ENCODE measurements around the gene POLQ. TPM values are rescaled to one million over a fixed set of nuclear protein-coding genes. Genes with fewer than 3 reads are reported as not detected.
"Not testable (repeated sequence)": the region's sequence is repeated elsewhere in the genome, so short reads cannot be mapped to it uniquely, and the experiment has no call there.

Gene POLQ
- total RNA-seq, 1 donor from 2014 or later: 0.09 TPM

DNA sequence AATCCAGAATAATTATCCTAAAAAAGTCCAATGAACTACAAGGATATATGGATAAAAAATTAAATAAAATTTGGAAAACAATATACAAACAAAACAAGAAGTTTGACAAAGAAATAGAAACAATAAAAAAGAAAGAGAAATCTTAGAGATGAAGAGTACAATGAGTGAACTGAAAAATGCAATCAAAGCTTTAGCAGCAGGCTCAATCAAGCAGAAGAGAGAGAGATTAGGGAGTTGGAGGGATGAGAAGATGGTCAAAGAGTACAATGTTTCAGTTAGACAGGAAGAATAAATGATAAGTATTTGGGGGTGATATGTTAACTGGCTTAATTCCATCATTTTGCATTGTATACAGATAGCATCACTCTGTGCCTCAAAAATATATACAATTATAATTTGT, 29.9 kb downstream of the POLQ start:
- ATAC-seq: no peak
- intact Hi-C loops (cut with DNase I): no loop called here
- DNase-seq (ENCODE audit: low spot score): no peak

DNA sequence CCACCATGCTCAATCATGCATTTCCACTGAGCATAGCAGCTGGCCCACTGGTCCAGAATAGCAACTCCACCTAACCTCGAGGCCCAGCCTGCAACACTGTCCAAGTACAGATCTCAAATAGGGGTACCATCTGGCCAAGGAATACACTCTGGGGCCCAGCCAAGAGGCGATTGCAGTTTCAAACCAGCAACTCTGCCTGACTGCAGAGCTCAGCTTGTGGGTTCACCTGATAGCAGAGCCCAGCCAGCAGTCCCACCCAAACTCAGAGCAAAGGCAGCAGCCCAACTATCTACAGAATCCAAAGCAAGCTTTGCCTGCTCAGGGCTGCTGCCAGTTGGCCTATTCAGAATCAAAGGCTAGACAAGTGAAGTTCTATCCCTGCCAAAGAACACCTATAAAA, 30.5 kb downstream of the POLQ start:
- DNase-seq (ENCODE audit: low spot score) (no peak), ATAC-seq (no peak)
- intact Hi-C loops (cut with DNase I): no loop called here

DNA sequence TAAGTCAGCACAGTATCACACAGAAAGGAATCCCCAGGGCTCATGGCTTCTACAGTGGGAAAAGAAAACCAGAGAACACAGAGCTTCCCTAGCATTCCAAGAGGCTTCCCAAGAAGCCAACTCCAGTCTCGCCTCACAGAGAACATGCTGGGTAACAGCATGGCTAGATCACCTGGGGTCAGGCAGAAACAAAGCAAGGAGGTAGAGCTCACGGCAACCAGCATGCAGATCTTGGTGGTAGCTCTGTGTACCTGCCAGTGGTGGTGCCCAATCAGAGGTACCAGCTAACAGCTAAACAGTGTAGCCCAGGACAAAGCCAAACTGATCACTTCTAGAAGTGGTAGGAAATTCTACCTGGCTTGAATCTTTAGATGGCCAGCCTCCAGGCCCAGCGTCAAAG, 31.3 kb downstream of the POLQ start:
- ATAC-seq: no peak
- no peak for DNase-seq (ENCODE audit: low spot score)
- intact Hi-C loops (cut with DNase I): no loop called here

DNA sequence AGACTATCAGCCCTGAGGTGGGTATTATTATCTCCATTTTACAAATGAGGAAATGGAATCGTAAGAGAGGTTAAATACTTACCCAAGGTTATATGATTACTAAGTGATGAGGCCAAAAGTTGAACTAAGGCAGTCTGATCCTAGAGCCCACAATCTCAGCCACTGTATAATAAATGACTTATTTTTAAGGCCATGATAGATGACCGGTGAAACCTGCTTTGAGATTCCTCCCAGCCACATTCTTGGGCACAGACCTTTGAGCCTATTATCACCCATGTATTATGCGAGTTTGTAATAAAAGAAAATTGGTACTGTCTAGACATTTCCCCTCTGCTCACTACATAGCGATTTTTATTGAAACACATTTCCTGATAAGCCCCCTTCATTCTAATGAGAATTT, 37.4 kb downstream of the POLQ start:
- intact Hi-C loops (cut with DNase I): no loop called here
- no peak for DNase-seq (ENCODE audit: low spot score)
- ATAC-seq: no peak

DNA sequence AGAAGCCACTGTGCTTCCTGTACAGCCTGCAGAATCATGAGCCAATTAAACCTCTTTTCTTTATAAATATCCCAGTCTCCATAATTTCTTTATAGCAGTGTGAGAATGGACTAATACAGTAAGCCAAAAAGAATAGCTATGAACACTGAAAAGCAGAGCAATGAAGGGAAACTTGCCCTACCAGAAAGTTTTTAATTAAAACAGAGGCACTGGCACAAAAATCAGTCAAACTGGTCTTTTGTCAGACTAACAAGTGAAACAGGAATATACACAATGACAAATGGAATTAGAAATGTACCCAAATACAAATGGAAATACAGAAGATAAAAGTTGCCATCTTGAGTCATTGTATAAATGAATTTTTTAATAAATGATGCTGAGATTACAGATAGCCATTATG, 40.5 kb downstream of the POLQ start:
- ATAC-seq (no peak), DNase-seq (ENCODE audit: low spot score) (no peak)
- intact Hi-C loops (cut with DNase I): no loop called here

DNA sequence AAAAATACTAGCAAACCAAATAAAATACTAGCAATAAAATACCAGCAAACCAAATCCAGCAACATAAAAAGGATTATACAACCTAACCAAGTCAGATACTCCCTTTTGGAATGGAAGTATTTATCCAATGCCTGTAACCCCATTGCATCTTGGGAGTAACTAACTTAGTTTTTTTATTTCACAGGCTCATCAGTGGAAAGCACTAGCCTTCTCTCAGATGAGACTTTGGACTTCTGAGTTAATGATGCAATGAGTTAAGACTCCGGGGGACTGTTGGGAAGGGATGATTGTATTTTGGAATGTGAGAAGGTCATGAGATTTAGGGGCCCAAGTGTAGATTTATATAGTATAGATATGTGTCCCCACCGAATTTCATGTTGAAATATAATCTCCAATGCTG, 41.2 kb downstream of the POLQ start:
- no peak for ATAC-seq
- intact Hi-C loops (cut with DNase I): no loop called here
- DNase-seq (ENCODE audit: low spot score): no peak

DNA sequence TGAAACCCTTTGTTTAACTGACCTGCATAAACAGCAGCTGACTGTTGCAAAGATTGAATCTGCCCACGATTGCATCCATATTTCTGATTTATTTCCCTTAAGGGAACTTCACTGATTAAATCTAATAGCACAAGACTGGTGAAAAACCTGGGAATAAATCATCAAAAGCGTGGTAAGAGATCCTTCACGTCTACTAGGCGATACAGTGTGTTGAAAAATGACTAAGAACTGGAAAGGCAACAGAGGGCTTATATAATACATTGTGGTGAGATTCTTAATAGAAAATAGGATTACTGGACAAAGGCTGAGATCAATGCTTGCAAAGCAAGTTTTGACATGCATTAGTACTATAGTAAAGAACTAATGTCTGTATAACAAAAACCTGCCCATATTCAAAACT, 49.0 kb downstream of the POLQ start:
- DNase-seq (ENCODE audit: low spot score) (no peak), ATAC-seq (no peak)
- intact Hi-C loops (cut with DNase I): no loop called here

DNA sequence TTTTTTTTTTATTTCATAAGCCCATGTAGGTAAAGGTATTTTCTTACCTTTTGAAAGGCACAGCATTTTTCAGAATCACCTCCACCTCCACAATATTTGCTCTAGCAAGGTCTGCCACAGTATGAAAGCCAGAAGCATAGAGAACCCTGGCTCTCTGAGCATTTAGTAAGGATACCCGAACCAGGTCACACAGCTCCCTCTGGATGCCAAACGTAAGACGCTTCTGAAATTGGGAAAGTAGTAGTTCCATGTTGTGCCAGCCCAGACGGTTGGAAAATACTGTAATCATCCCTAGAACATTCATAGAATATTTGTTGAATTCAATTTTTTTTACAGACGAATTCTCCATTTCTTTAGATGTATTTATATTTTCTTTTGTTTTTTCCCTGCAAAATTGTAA, 52.4 kb downstream of the POLQ start:
- intact Hi-C loops (cut with DNase I): no loop called here
- ATAC-seq: no peak
- DNase-seq (ENCODE audit: low spot score): no peak

DNA sequence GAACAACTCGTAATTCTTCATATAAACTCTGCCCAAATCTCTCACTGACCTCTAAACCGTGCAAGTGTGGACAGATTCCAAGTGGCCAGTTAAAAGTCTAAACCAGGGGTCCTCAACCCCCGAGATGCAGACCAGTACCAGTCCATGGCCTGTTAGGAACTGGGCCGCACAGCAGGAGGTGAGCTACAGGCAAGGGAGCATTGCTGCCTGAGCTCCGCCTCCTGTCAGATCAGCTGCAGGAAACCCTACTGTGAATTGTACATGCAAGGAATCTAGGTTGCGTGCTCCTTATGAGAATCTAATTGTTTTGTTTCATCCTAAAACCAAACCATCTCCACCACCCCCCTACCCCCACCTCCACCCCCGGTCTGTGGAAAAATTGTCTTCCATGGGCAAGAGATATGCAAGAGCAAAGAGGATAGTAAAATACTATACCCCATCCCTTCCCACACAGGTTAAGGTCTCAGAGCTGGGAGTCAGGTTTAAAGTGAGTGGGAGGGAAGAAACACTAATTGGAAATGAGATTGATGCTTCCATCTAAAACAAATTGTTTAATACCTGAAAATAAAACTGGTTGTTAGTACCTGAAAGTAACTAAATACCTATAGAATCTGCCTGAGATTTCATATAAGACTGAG, 54.0 kb downstream of the POLQ start:
- ATAC-seq (no peak), DNase-seq (ENCODE audit: low spot score) (no peak)
- intact Hi-C loops (cut with DNase I): no loop called here

DNA sequence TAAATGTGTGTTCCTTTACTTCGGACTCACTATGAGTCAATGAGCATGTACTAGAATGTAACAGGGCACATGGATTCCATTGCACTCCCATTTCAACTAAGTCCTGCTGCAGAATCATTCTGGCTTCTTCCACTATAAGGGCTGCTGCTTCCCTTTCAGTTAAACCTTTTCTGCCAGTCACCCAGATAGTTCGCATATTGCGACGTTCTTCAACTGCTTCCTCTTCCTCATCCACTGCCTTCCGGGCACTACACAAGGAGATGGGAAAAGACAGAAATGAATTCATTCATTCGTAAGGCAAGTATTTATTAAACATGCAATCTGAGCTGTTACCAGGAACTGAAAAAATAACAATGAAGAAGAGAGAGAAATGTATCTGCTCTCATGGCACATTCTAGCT, 55.6 kb downstream of the POLQ start:
- no peak for DNase-seq (ENCODE audit: low spot score)
- intact Hi-C loops (cut with DNase I): no loop called here
- ATAC-seq: no peak

DNA sequence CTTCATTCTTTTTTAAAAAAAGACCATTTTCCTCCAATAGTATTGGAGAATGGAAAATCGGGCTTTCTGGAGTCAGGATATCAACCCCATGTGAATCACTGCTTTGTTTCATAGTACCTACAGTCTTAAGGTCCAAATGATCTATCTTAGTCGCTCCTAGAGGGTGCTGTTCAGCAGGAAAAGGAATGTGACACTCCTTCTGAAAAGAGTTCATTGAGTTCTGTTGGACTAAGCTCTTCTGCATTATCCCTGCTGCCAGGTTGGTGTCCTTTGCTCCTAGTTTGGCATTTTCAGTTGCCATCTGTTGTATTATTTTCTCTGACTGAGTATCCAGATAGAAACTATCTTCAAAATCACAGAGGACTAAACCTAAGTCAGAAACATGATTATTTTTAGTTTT, 57.2 kb downstream of the POLQ start:
- intact Hi-C loops (cut with DNase I): no loop called here
- no peak for ATAC-seq
- no peak for DNase-seq (ENCODE audit: low spot score)

DNA sequence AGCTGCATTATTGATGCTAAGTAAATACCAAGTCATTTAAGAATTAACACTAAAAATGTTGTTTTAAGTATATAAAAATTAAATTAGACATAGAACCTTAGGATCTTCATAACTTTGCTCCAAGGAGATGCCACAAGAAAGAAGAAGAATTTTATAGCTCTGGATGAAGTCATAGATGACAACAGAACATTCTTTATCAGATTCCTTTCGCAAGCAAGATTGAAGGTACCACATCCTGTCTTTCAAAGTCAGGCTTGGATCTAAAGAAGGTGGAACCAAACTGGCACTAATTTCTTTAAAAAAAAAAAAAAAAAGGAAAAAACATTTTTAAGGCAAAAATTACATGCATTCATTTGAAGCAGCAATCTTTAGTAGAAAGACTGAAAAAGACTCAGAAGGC, 62.5 kb downstream of the POLQ start:
- no peak for DNase-seq (ENCODE audit: low spot score)
- no peak for ATAC-seq
- intact Hi-C loops (cut with DNase I): no loop called here

DNA sequence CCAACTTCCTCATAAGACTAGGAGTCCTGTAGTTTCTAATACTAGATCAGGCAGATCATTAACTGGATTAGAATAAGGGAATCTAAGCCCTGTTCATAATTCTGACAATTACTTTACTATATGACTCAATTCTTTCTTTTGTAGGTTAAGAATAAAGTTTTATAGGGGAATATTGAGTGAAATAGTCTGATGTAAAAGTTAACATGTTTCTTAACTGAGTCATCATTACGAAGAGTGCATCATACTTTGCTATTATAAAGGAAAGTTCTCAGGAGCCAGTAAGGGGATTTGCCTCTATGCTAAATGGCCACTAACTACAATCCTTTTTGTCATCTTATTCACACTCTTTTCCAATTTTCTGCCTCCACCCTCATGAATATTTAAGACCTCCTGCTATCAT, 63.1 kb downstream of the POLQ start:
- no peak for ATAC-seq
- intact Hi-C loops (cut with DNase I): no loop called here
- no peak for DNase-seq (ENCODE audit: low spot score)

DNA sequence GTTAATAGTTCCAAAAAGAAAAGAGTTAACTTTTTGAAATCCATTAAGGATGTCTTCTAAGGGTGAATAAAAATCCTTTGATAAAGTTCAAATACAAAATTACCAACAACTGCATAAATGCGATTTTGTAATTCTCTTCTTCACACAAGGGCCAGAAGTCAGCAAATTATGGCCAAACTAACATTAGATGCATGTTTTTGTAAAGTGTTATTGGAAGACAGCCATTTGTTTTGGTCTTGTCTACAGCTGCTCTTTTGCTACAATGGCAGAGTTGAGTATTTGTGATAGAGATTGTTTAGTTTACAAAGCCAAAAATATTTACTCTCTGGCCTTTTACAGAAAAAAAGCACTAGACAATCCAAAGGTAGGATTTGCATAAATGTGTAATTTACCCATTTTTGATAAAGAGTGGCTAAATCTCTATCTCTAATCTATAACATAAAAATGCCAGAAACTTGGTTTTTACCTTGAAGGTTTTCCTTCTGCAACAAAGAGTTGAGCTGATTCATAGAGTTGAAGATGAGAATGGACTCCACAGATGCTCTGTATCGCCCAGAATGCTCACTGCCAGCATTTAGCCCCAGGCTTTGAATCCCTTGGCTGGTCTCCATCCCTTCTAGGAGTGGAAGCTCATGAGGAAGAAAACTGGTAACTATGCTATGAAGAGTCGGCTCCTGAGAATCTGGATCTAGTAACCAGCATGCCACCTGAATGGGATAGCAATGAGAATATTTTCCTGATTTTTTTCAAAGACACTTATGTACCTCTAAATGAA, 64.5 kb downstream of the POLQ start:
- no peak for DNase-seq (ENCODE audit: low spot score)
- no peak for ATAC-seq
- intact Hi-C loops (cut with DNase I): no loop called here

DNA sequence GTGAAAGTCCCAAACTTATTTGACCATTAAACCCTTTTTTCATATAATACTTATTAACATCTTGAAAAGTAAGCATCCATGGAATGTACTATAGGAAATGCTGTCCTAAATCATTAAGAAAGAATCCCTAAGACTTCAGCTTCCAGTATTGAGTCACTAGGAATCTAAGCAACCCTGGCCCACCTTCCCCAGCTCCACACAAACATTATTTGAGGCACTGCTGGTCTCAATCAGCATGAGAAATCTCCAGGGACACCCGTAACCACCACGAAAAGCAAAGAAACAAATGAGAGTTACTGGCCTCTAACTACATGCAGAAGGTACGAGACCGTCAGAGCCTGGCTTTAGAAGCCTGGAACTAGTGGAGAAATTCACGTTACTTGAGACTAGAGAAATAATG, 68.2 kb downstream of the POLQ start:
- intact Hi-C loops (cut with DNase I): no loop called here
- ATAC-seq (no peak), DNase-seq (ENCODE audit: low spot score) (no peak)

DNA sequence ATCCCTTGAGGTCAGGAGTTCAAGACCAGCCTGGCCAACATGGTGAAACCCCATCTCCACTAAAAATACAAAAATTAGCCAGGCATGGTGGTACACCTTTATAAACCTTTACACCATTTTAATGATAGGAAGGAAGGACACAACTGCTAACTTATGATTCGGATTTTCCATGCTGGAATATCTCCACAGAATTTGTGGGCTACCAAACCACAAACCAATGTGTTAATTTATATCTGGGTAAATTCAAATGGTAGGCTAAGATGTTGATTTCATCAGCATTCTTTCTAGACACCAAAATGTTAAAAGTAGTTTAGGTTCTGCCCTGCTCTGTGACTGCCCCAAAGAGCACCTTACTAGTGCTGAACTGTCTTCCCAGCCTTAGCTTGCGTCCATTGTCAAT, 72.8 kb downstream of the POLQ start:
- no peak for ATAC-seq
- DNase-seq (ENCODE audit: low spot score): no peak
- intact Hi-C loops (cut with DNase I): no loop called here

DNA sequence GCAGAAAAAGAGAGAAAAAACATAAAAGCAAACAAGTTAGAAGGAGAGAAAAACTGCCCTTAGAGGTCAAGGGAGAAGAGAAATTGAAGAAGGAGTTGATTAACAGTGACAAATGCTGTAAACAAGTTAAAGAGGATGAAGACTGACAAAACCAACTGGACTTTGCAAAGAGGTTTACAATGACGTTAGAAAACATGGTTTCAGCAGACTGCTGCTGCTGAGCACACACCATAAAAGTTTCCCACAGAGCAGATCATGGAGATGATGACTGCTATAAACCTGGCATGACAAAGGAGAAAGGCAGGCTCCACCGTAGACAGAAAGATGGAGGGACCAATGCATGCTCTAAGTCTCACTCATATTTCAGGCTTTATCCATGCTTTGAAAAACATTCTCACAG, 78.7 kb downstream of the POLQ start:
- intact Hi-C loops (cut with DNase I): no loop called here

DNA sequence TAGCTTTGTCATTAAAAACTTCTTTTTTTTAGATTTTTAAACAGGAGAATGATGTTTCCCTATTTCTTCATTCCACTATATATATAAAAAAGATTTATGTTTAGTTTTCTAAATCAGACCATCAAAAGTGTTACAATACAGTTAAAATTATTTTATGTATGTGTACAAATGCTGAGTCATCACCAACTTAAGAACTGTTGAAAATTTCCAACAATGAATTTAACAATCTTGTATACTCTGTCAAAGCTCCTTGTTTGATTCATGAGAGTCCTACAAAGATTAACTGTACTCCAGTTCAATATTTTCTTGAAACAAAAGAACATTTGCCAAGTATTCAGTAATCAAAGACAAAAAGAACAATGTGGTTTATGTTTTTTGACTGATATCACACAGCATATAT, 82.0 kb downstream of the POLQ start:
- intact Hi-C loops (cut with DNase I): no loop called here
- DNase-seq (ENCODE audit: low spot score): no peak
- no peak for ATAC-seq

More for the DNA sequence above, 78.7 kb downstream of the POLQ start:
- ATAC-seq (no peak), DNase-seq (ENCODE audit: low spot score) (no peak)

DNA sequence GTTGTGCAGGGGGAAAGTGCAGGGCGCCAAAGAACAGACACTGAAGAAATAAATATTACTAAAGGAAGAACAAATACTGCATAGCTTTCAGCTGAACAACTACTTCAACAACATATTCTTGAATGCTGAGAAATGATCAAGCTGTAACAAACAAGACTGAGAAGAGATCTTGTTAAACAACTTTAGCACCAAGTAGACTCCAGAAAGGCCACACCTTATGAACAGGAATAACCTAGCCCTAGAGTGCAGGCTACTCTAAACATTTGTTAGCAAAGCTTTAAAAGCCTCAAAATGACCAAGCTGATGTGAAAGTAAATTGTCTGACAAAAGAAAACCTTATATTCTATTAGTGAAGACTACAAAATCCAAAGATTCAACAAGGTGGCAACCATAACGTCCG, 83.2 kb downstream of the POLQ start:
- intact Hi-C loops (cut with DNase I): no loop called here
- ATAC-seq (no peak), DNase-seq (ENCODE audit: low spot score) (no peak)

DNA sequence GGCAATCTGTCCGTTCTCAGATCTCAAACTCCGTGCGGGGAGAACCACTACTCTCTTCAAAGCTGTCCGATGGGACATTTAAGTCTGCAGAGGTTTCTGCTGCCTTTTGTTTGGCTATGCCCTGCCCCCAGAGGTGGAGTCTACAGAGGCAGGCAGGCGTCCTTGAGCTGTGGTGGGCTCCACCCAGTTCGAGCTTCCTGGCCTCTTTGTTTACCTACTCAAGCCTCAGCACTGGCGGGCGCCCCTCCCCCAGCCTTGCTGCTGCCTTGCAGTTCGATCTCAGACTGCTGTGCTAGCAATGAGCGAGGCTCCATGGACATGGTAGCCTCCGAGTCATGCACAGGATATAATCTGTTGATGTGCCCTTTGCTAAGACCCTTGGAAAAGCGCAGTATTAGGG, 94.0 kb downstream of the POLQ start:
- DNase-seq (ENCODE audit: low spot score); intact Hi-C loops (cut with DNase I); ATAC-seq: not testable (repeated sequence)

DNA sequence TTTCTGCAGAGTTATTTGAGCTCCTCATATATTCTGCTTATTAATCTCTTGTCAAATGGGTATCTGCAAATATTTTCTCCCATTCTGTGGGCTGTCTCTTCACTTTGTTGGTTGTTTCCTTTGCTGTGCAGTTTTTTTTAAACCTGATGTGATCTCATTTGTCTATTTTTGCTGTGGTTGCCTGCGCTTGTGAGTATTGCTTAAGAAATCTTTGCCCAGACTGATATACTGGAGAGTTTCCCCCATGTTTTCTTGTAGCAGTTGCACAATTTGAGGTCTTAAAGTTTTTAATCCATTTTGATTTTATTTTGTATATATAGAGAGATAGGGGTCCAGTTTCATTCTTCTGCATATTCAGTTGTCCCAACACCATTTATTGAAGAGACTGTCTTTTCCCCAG, 102.3 kb downstream of the POLQ start:
- no peak for DNase-seq (ENCODE audit: low spot score)
- intact Hi-C loops (cut with DNase I): no loop called here
- no peak for ATAC-seq

Data from sciatic nerve (tissue), 2 donors.